Measurements from ENCODE around the gene IHH.

IHH gene

GRCh38 chr2:219056176-219056895, 4.4 kb downstream of the IHH start:
- no peak overlapping the region for H3K4me3 ChIP-seq (ENCODE audit: low read depth, low read length)
- TF ChIP-seq CTCF (IDR thresholded peaks at IDR 0.05; ENCODE audit: borderline replicate concordance, insufficient read depth, low read depth, low read length), result no peak

- no peak for TF ChIP-seq CTCF (IDR thresholded peaks at IDR 0.05; ENCODE audit: borderline replicate concordance, insufficient read depth, low read depth, low read length)
- H3K4me3 ChIP-seq (ENCODE audit: low read depth, low read length), result no peak overlapping the region
Observed at GRCh38 chr2:219054956-219055903, 5.5 kb downstream of the IHH start.

GRCh38 chr2:219049282-219049681, 11.4 kb downstream of the IHH start:
- no peak overlapping the region for H3K4me3 ChIP-seq (ENCODE audit: low read depth, low read length)
- no peak for TF ChIP-seq CTCF (IDR thresholded peaks at IDR 0.05; ENCODE audit: borderline replicate concordance, insufficient read depth, low read depth, low read length)

- no peak for TF ChIP-seq CTCF (IDR thresholded peaks at IDR 0.05; ENCODE audit: borderline replicate concordance, insufficient read depth, low read depth, low read length)
- H3K4me3 ChIP-seq (ENCODE audit: low read depth, low read length), result no peak overlapping the region
Observed at GRCh38 chr2:219045937-219046550, 14.7 kb downstream of the IHH start.

GRCh38 chr2:219042750-219043149, 18.0 kb downstream of the IHH start:
- no peak for TF ChIP-seq CTCF (IDR thresholded peaks at IDR 0.05; ENCODE audit: borderline replicate concordance, insufficient read depth, low read depth, low read length)
- H3K4me3 ChIP-seq (ENCODE audit: low read depth, low read length), result no peak overlapping the region

- no peak overlapping the region for H3K4me3 ChIP-seq (ENCODE audit: low read depth, low read length)
- no peak for TF ChIP-seq CTCF (IDR thresholded peaks at IDR 0.05; ENCODE audit: borderline replicate concordance, insufficient read depth, low read depth, low read length)
Observed at GRCh38 chr2:219042157-219042556, 18.6 kb downstream of the IHH start.

All from GM12875 (cell line).